GM12878 (cell line): ENCODE data around the gene COBLL1. TPM values are rescaled to one million over a fixed set of nuclear protein-coding genes. Genes with fewer than 3 reads are reported as not detected.

Experiments
- ATAC-seq: fragments of 200-7000 bp; cut with Tn5 transposase; 3 replicates; pipeline ENCODE4 v1.9.1; 2020; ENCODE audit warnings: mild to moderate bottlenecking, moderate library complexity
- BruUV-seq: library from RNA; stranded (reverse); fragments of 400-500 nt; replicated peaks from 2 replicates; lab custom pipeline; 2021; lab: Mats Ljungman, UMichigan
- CTCF ChIA-PET: fragments of 300-600 bp; sonication (Branson Sonifier 250); formaldehyde crosslinking; extraction: SDS; loops from one replicate; lab custom pipeline; 2021; ENCODE audit warnings: inconsistent platforms; lab: Yijun Ruan, JAX
- POLR2A ChIA-PET: fragments of 350-600 bp; formaldehyde crosslinking; extraction: SDS; loops from one replicate; lab custom pipeline; 2021; ENCODE audit warnings: inconsistent platforms; lab: Charles Lee
- RAD21 ChIA-PET: fragments of 300-600 bp; sonication (Branson Sonifier 250); formaldehyde crosslinking; loops from one replicate; lab custom pipeline; 2023; ENCODE audit warnings: antibody characterized with exemption; ENCODE audit not compliant: unreplicated experiment; lab: Charles Lee
- SMC1A ChIA-PET: fragments of 300-600 bp; sonication (Branson Sonifier 250); formaldehyde crosslinking; loops from one replicate; lab custom pipeline; 2023; ENCODE audit not compliant: unreplicated experiment, uncharacterized antibody; lab: Charles Lee
- DNase-seq: peaks from one replicate; pipeline ENCODE4 v3.0.0-alpha.2; 2011; ENCODE audit warnings: low read depth, low spot score
- FAIRE-seq: peaks from 3 replicates; lab custom pipeline; 2011; peaks lifted over from hg19 to GRCh38; lab: Jason Lieb, UNC
- H2AFZ ChIP-seq: 2 replicates; pipeline ENCODE4 v1.6.0; 2011; ENCODE audit warnings: low read depth, low read length, control low read depth; ENCODE audit not compliant: control insufficient read depth
- H3K27ac ChIP-seq: 2 replicates; pipeline ENCODE4 v1.5.1; 2011; ENCODE audit warnings: control low read depth; ENCODE audit not compliant: control insufficient read depth, insufficient read depth
- H3K27me3 ChIP-seq, 2 experiments: replicated peaks in 1 of 2; 2 replicates each; pipeline versions ENCODE4 v1.6.0 to v1.6.1; 2011; ENCODE audit warnings: low read length in 1 of 2; ENCODE audit not compliant: control insufficient read depth in 2 of 2, insufficient read depth in 2 of 2
- H3K36me3 ChIP-seq, 2 experiments: 2 replicates each; pipeline ENCODE4 v1.5.1; 2011; ENCODE audit warnings: low read length in 1 of 2; ENCODE audit not compliant: control insufficient read depth in 2 of 2, insufficient read depth in 2 of 2
- H3K4me1 ChIP-seq: 2 replicates; pipeline ENCODE4 v1.6.1; 2011; ENCODE audit warnings: mild to moderate bottlenecking, low read length, moderate library complexity, mixed read lengths; ENCODE audit not compliant: control insufficient read depth, insufficient read depth
- H3K4me2 ChIP-seq: 2 replicates; pipeline ENCODE4 v1.6.0; 2011; ENCODE audit warnings: control low read depth; ENCODE audit not compliant: control insufficient read depth, insufficient read depth
- H3K4me3 ChIP-seq: fragments of 200-600 bp; sonication (generic); 2 replicates; pipeline ENCODE4 v1.5.1; 2016
- H3K79me2 ChIP-seq: 2 replicates; pipeline ENCODE4 v1.6.0; 2011; ENCODE audit warnings: low read length; ENCODE audit not compliant: control insufficient read depth, insufficient read depth
- H3K9ac ChIP-seq: 2 replicates; pipeline ENCODE4 v1.8.0; 2011; ENCODE audit warnings: low read length, control low read depth, mixed read lengths; ENCODE audit not compliant: control insufficient read depth, insufficient read depth
- H3K9me3 ChIP-seq: replicated peaks from 3 replicates; pipeline ENCODE4 v1.5.1; 2011; ENCODE audit warnings: mild to moderate bottlenecking, low read length; ENCODE audit not compliant: control insufficient read depth, insufficient read depth
- H4K20me1 ChIP-seq: 2 replicates; pipeline ENCODE4 v1.6.0; 2011; ENCODE audit not compliant: control insufficient read depth, insufficient read depth
- BCL3 ChIP-seq: IDR thresholded peaks from 2 replicates; pipeline ENCODE4 v1.6.1; 2011; ENCODE audit warnings: borderline replicate concordance, low read depth, mild to moderate bottlenecking, moderate library complexity, low read length; ENCODE audit not compliant: insufficient read depth, poor library complexity, severe bottlenecking
- EED ChIP-seq: sonication (generic); IDR thresholded peaks from 2 replicates; pipeline ENCODE4 v1.6.1; 2016; ENCODE audit warnings: antibody characterized with exemption, low read depth
- JUNB ChIP-seq: IDR thresholded peaks from 2 replicates; pipeline ENCODE4 v1.6.1; 2016; ENCODE audit warnings: antibody characterized with exemption, mild to moderate bottlenecking
- KDM1A ChIP-seq: fragments of 200-600 bp; sonication (generic); IDR thresholded peaks from 2 replicates; pipeline ENCODE4 v1.6.1; 2016; ENCODE audit warnings: borderline replicate concordance
- MTA2 ChIP-seq: fragments of 450-650 bp; IDR thresholded peaks from 2 replicates; pipeline ENCODE4 v1.6.1; 2016; ENCODE audit warnings: low read depth, mild to moderate bottlenecking, moderate library complexity
- NFXL1 ChIP-seq: fragments of 450-650 bp; IDR thresholded peaks from 2 replicates; pipeline ENCODE4 v1.6.1; 2017; ENCODE audit warnings: antibody characterized with exemption, mild to moderate bottlenecking, borderline replicate concordance
- PML ChIP-seq: IDR thresholded peaks from 2 replicates; pipeline ENCODE4 v1.6.1; 2012; ENCODE audit warnings: low read length, inconsistent platforms
- SRF ChIP-seq, 2 experiments: IDR thresholded peaks; 2 replicates each; pipeline ENCODE4 v1.6.1; 2011; ENCODE audit warnings: low read depth in 2 of 2, low read length in 2 of 2, mild to moderate bottlenecking in 1 of 2, moderate library complexity in 1 of 2
- SUPT20H ChIP-seq: IDR thresholded peaks from 2 replicates; pipeline ENCODE4 v1.6.1; 2011; ENCODE audit warnings: low read depth, mild to moderate bottlenecking, low read length, moderate library complexity, borderline replicate concordance; ENCODE audit not compliant: control insufficient read depth
- TAF1 ChIP-seq: IDR thresholded peaks from 2 replicates; pipeline ENCODE4 v1.6.1; 2011; ENCODE audit warnings: mild to moderate bottlenecking, low read depth, low read length, borderline replicate concordance
- TCF12 ChIP-seq: IDR thresholded peaks from 2 replicates; pipeline ENCODE4 v1.6.1; 2011; ENCODE audit warnings: low read depth, mild to moderate bottlenecking, low read length
- TCF7 ChIP-seq: IDR thresholded peaks from 2 replicates; pipeline ENCODE4 v1.6.1; 2014; ENCODE audit warnings: antibody characterized with exemption, borderline replicate concordance
- ZNF207 ChIP-seq: fragments of 450-650 bp; IDR thresholded peaks from 2 replicates; pipeline ENCODE4 v1.6.1; 2014; ENCODE audit warnings: antibody characterized with exemption, mild to moderate bottlenecking, borderline replicate concordance
- WGBS: methylation state at CpG from one replicate; pipeline ENCODE4 v1.1.6; 2016; ENCODE audit warnings: low lambda C conversion rate; ENCODE audit not compliant: insufficient replicate concordance, insufficient coverage; ENCODE audit errors: missing lambda C conversion rate; 5-methylcytosine and 5-hydroxymethylcytosine counted together
- in situ Hi-C: fragments of 300-500 bp; cut with MboI; formaldehyde crosslinking; loops from 9 replicates; pipeline ENCODE4 v1.14.3; 2018; ENCODE audit warnings: mixed read lengths
- intact Hi-C: fragments of 100-400 bp; cut with micrococcal nuclease; formaldehyde crosslinking; loops from one replicate; pipeline ENCODE4 v1.14.2; 2022; ENCODE audit not compliant: unreplicated experiment
- polyA plus RNA-seq, 11 experiments: library from polyadenylated mRNA; depleted of rRNA in 4 of 11; unstranded in 6 of 11; stranded (reverse) in 5 of 11; fragments of >200 nt; fragmentation: Nextera tagmentation in 4 of 11; fragmentation: Illumina TruSeq in 1 of 11; extraction: Ambion mirVana in 4 of 11; extraction: Trizol in 1 of 11; gene quantifications; 1 replicate in 1 of 11; 2 replicates in 10 of 11; pipeline versions ENCODE4 v1.2.1 to v1.2.3, GENCODE V29; 2011 to 2016; ENCODE audit warnings: inconsistent platforms in 2 of 11, missing spikeins in 2 of 11, low read depth in 1 of 11
- total RNA-seq, 4 experiments: library from RNA; depleted of rRNA in 3 of 4; stranded (reverse); fragments of >200 nt in 3 of 4; fragmentation: Illumina TruSeq in 1 of 4; extraction: Trizol in 1 of 4; gene quantifications; 2 replicates each; pipeline versions ENCODE4 v1.2.1 to v1.2.3, GENCODE V29; 2013 to 2021

The COBLL1 gene
- total and polyA plus RNA-seq, 10 of the 15 experiments (the other 5 are each of a cell fraction or from before 2014, with no cell fraction given) = 0.46 TPM; not detected in 9

DNA sequence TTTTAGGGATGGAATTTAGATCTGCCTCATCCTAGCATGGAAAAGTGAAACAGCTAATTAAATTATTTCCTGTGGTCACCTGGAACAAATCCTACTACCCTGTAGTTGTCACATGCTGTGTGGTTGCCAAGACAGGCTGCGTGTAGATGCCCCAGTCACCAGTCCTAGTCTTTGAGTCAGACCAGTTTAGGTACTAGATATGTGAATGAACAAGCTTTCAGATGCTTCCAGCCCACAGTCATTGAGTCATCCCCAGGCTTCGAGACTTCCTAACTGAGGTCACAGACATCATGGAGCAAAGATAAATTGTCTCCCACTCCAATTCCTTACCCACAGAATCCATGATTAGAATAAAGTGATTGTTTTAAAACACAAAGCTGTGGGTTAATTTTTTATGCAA lies 184.5 kb downstream of the COBLL1 start (continued):
- TF ChIP-seq NFXL1 (no peak), KDM1A (no peak), SRF (IDR thresholded peaks at IDR 0.05; ENCODE audit: low read depth in 2 of 2, low read length in 2 of 2) (no peak), PML (no peak)

GRCh38 chr2:164655750-164656149 lies 185.9 kb downstream of the COBLL1 start:
- Histone ChIP-seq H3K4me3 (no peak overlapping the region), H3K27me3 (no peaks in the 10 kb centered on the region), H4K20me1 (no peaks in the 10 kb centered on the region), H3K9me3 (no peaks in the 10 kb centered on the region), H3K36me3 (no peaks in the 10 kb centered on the region), H3K4me2 (no peak overlapping the region), H3K79me2 (no peaks in the 10 kb centered on the region), H3K4me1 (no peaks in the 10 kb centered on the region), H3K27ac (no peak overlapping the region), H2AFZ (no peak overlapping the region), H3K9ac (no peak overlapping the region)
- WGBS = 0% methylated on average over 2 of the region's 2 CpGs
- RAD21 ChIA-PET = no interaction called here
- SMC1A ChIA-PET = no interaction called here
- DNase-seq = no peak
- BruUV-seq = no TSS peak
- in situ Hi-C loops = no loop called here
- intact Hi-C loops = no loop called here
- CTCF ChIA-PET = no interaction called here
- POLR2A ChIA-PET = no interaction called here
- no peak for ATAC-seq
- TF ChIP-seq TCF12 (no peak), SUPT20H (no peak), BCL3 (no peak), EED (no peak), TAF1 (no peak), MTA2 (no peak), ZNF207 (no peak), TCF7 (no peak), JUNB (no peak)
- FAIRE-seq = no peak
